Esophagus muscularis mucosa (tissue), 4 donors: ENCODE results near the gene PLK3. TPM values are rescaled to one million over a fixed set of nuclear protein-coding genes. Genes with fewer than 3 reads are reported as not detected.
A peak's percentile ranks its signal among the peaks of the same experiment; 100 is the strongest.
"Not testable (repeated sequence)": the region's sequence is repeated elsewhere in the genome, so short reads cannot be mapped to it uniquely, and the experiment has no call there.

ENCODE experiments used
- DNase-seq: peaks from one replicate; pipeline ENCODE4 v3.0.0-alpha.2; 2017; ENCODE audit errors: extremely low spot score
- H3K27ac ChIP-seq, 4 donors: fragments of 200-600 bp; sonication (generic); replicated peaks in 1 of 4; 1 replicate in 3 of 4; 2 replicates in 1 of 4; pipeline ENCODE4 v1.5.1; 2016 to 2019; ENCODE audit warnings: mild to moderate bottlenecking in 1 of 4
- H3K27me3 ChIP-seq, 4 donors: fragments of 200-600 bp; sonication (generic); one replicate each; pipeline versions ENCODE4 v1.5.1 to v1.6.0; 2016 to 2019
- H3K36me3 ChIP-seq, 4 donors: fragments of 200-600 bp; sonication (generic); one replicate each; pipeline ENCODE4 v1.5.1; 2016 to 2019
- H3K4me1 ChIP-seq, 4 donors: fragments of 200-600 bp; sonication (generic); one replicate each; pipeline ENCODE4 v1.5.1; 2016 to 2019
- H3K4me3 ChIP-seq, 4 donors: fragments of 200-600 bp; sonication (generic); 1 replicate in 2 of 4; 2 replicates in 2 of 4; pipeline ENCODE4 v1.5.1; 2016 to 2019; ENCODE audit warnings: mild to moderate bottlenecking in 4 of 4, moderate library complexity in 1 of 4
- H3K9me3 ChIP-seq, 4 donors: fragments of 200-600 bp; sonication (generic); 1 replicate in 3 of 4; 2 replicates in 1 of 4; pipeline ENCODE4 v1.5.1; 2016 to 2019
- CTCF ChIP-seq, 3 experiments: fragments of 200-600 bp in 2 of 3; fragments of 450-650 bp in 1 of 3; sonication (generic) in 2 of 3; IDR thresholded peaks; one replicate each; pipeline ENCODE4 v1.5.1; 2017 to 2019; ENCODE audit warnings: antibody characterized with exemption in 3 of 3, mild to moderate bottlenecking in 2 of 3, moderate library complexity in 1 of 3
- EP300 ChIP-seq: sonication (generic); formaldehyde crosslinking; IDR thresholded peaks from one replicate; pipeline ENCODE4 v1.6.1; 2017; ENCODE audit warnings: antibody characterized with exemption
- POLR2A ChIP-seq: fragments of 450-650 bp; IDR thresholded peaks from one replicate; pipeline ENCODE4 v1.6.1; 2017; ENCODE audit warnings: antibody characterized with exemption, moderate library complexity, mild to moderate bottlenecking, low read depth
- POLR2AphosphoS5 ChIP-seq, 2 donors: sonication (generic); formaldehyde crosslinking; IDR thresholded peaks; one replicate each; pipeline ENCODE4 v1.6.1; 2017; ENCODE audit warnings: antibody characterized with exemption in 2 of 2
- WGBS: methylation state at CpG from one replicate; pipeline ENCODE4 v1.1.5; 2018; 5-methylcytosine and 5-hydroxymethylcytosine counted together
- intact Hi-C: fragments of 100-400 bp; cut with DNase I; formaldehyde crosslinking; loops from one replicate; pipeline ENCODE4 v1.15.1; 2023
- total RNA-seq, 4 donors: library from RNA; depleted of rRNA; stranded (reverse); fragments of >200 nt; gene quantifications; one replicate each; pipeline versions ENCODE4 v1.1.0 to v1.2.1, GENCODE V29; 2016

The PLK3 gene
- total RNA-seq, 4 donors from 2014 or later, result 7.9 to 46.4 (median 10.5) TPM

DNA sequence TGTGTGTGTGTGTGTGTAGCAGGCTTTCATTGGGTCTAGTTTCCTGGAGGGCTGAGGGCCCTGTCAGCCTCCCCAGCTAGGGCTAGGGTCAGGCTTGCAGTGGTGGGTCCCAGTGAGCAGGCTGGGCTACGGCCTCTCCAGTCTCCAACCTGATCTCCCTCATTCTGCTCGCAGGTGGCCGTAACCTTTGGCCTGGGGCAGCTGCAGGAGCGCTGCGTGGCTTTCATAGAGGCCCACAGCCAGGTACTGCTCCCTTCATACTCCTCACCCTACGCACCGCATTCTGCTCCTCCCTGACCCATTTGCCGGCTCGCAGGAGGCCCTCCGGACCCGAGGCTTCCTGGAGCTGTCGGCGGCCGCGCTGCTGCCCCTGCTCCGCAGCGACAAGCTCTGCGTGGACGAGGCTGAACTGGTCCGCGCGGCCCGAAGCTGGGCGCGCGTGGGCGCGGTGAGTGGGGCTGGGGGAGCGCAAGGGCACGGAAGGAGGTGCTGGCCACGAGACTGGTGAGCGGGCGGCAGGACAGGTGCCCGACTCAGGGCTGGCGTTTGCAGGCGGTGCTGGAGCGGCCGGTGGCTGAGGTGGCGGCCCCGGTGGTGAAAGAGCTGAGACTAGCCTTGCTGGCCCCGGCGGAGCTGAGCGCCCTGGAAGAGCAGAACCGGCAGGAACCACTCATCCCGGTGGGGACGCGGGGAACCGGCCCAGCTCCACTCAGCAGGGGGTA is 12.8 kb downstream of the PLK3 start:
- intact Hi-C loops, result no loop called here
- WGBS, result 56% methylated on average over 45 of the region's 48 CpGs
- Histone ChIP-seq H3K9me3 (no peaks in the 10 kb centered on the region), H3K27ac (peak overlapping the region; percentile 93 to 97 (median 96)), H3K4me1 (peaks cover 49 to 68% (median 64%) of the 10 kb centered on the region in 4 donors), H3K36me3 (peaks cover 0 to 15% (median 0%) of the 10 kb centered on the region in 4 donors), H3K4me3 (peak overlapping the region; percentile 60 to 70 (median 63)), H3K27me3 (no peaks in the 10 kb centered on the region)
- DNase-seq, result no peak
- TF ChIP-seq EP300 (no peak), POLR2AphosphoS5 (IDR thresholded peaks at IDR 0.05) (no peak), POLR2A (no peak), CTCF (IDR thresholded peaks at IDR 0.05) (no peak)

DNA sequence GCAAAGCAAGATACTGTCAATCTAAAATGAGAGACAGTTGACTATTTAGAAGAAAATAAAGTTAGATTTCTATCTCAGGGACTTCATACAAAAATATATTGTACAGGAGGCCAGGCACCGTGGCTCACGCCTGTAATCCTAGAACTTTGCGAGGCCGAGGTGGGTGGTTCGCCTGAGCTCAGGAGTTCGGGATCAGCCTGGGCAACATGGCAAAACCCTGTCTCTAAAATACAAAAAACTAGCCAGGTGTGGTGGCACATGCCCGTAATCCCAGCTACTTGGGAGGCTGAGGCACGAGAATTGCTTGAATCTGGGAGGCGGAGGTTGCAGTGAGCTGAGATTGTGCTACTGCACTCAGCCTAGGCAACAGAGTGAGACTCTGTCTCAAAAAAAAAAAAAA is 15.7 kb downstream of the PLK3 start:
- H3K27ac ChIP-seq, H3K27me3 ChIP-seq, H3K9me3 ChIP-seq, intact Hi-C loops, H3K4me3 ChIP-seq, DNase-seq: not testable (repeated sequence)
- 84% methylated on average over 9 of the region's 9 CpGs for WGBS
- peaks cover 0 to 15% (median 0%) of the 10 kb centered on the region in 4 donors for H3K36me3 ChIP-seq
- H3K4me1 ChIP-seq, result peaks cover 35 to 60% (median 58%) of the 10 kb centered on the region in 4 donors

GRCh38 chr1:44817307-44817706 is 17.1 kb downstream of the PLK3 start:
- Histone ChIP-seq H3K36me3 (peaks cover 0 to 15% (median 0%) of the 10 kb centered on the region in 4 donors), H3K27ac (no peak overlapping the region), H3K4me1 (peaks cover 27 to 52% (median 48%) of the 10 kb centered on the region in 4 donors), H3K9me3 (no peaks in the 10 kb centered on the region), H3K4me3 (no peak overlapping the region), H3K27me3 (no peaks in the 10 kb centered on the region)
- DNase-seq, result no peak
- TF ChIP-seq EP300 (no peak), CTCF (IDR thresholded peaks at IDR 0.05) (no peak), POLR2AphosphoS5 (IDR thresholded peaks at IDR 0.05) (no peak), POLR2A (no peak)
- intact Hi-C loops, result no loop called here
- 90% methylated on average over 2 of the region's 2 CpGs for WGBS

DNA sequence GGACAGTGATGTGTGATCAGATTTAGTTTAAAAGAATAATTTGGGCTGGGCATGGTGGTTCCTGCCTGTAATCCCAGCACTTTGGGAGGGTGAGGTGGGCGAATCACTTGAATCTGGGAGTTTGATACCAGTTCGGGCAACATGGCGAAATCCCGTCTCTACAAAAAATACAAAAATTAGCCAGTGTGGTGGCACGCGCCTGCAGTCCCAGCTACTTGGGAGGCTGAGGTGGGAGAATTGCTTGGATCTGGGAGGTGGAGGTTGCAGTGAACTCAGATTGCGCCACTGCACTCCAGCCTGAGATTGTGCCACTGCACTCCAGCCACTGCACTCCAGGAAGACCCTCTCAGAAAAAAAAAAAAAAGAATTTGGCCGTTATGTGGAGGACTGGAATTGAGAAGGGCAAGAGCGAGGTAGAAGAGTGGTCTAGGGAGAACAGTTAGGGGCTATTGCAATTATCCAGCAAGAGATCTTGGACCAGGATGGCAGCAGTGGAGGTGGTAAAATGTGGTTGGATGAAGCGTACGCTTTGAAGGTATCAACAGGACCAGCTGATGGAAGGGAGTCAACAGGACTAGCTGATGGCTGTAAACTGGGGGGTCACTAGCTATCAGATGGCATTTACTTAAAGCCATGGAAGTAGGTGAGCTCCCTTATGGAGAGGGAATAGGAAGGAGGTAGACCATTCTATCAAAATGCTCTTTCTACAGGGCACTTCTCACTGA is 17.8 kb downstream of the PLK3 start:
- Histone ChIP-seq H3K4me1 (peaks cover 24 to 45% (median 42%) of the 10 kb centered on the region in 4 donors), H3K27ac (peak overlapping the region in 3 of 4 donors; percentile 89 to 96 (median 91)), H3K27me3 (no peaks in the 10 kb centered on the region), H3K9me3 (no peaks in the 10 kb centered on the region), H3K4me3 (no peak overlapping the region), H3K36me3 (peaks cover 0 to 13% (median 0%) of the 10 kb centered on the region in 4 donors)
- intact Hi-C loops, result no loop called here
- 97% methylated on average over 11 of the region's 11 CpGs for WGBS
- TF ChIP-seq CTCF (IDR thresholded peaks at IDR 0.05), result no peak
- no peak for TF ChIP-seq EP300
- no peak for TF ChIP-seq POLR2A
- TF ChIP-seq POLR2AphosphoS5 (IDR thresholded peaks at IDR 0.05), result no peak
- DNase-seq, result no peak

DNA sequence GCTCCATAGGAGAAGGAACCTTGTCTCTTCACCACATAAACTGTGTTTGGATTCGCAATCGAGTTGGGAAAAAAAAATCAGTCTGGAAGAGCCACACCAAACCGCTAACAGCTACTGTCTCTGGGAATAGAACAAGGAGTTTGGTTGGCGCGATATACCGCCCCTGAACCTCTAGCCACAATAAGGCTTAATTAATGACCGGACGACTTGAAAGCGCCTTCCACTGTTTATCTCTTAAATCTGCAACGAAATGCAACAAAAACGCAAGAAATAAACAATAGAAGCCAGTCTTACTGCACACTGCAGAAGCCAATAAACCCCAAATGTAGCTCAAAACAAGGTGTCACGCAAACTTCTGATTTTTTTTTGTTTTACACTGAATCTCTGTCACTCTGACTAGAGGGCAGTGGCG is 19.0 kb downstream of the PLK3 start:
- TF ChIP-seq CTCF (IDR thresholded peaks at IDR 0.05) (no peak), EP300 (no peak), POLR2A (no peak), POLR2AphosphoS5 (IDR thresholded peaks at IDR 0.05) (no peak)
- H3K4me1 ChIP-seq, result peaks cover 18 to 33% (median 32%) of the 10 kb centered on the region in 4 donors
- intact Hi-C loops, result no loop called here
- peaks cover 0 to 8% (median 0%) of the 10 kb centered on the region in 4 donors for H3K36me3 ChIP-seq
- H3K9me3 ChIP-seq, result no peaks in the 10 kb centered on the region
- H3K27ac ChIP-seq, result peak overlapping the region; percentile 89 to 96 (median 92)
- H3K27me3 ChIP-seq, result no peaks in the 10 kb centered on the region
- no peak for DNase-seq
- 5% methylated on average over 13 of the region's 13 CpGs for WGBS
- peak overlapping the region; percentile 59 to 72 (median 62) for H3K4me3 ChIP-seq
